ENCODE data around the gene TMPRSS3.

DNA sequence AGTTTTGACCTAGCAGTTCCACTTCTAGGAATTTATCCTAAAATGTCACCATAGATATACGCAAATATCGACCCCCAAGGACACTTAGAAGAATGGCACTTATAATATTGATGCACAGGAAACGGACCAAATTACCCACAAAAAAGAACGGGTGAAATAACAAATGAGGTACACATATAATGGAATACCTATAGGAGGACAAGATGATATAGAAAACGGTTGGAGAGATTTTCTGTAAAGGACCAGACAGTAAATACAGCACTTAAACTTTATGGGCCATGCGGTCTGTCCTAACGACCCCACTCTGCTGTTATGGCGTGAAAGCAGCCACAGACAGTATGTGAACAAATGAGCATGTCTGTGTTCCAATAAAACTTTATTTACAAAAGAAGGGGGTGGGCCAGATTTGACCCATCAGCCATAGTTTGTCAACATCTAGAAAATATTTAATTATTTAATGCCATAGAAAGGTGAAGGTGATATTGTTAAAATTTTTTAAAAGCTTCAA, 2.4 kb downstream of the TMPRSS3 start:
- TF ChIP-seq, protein P1, sequence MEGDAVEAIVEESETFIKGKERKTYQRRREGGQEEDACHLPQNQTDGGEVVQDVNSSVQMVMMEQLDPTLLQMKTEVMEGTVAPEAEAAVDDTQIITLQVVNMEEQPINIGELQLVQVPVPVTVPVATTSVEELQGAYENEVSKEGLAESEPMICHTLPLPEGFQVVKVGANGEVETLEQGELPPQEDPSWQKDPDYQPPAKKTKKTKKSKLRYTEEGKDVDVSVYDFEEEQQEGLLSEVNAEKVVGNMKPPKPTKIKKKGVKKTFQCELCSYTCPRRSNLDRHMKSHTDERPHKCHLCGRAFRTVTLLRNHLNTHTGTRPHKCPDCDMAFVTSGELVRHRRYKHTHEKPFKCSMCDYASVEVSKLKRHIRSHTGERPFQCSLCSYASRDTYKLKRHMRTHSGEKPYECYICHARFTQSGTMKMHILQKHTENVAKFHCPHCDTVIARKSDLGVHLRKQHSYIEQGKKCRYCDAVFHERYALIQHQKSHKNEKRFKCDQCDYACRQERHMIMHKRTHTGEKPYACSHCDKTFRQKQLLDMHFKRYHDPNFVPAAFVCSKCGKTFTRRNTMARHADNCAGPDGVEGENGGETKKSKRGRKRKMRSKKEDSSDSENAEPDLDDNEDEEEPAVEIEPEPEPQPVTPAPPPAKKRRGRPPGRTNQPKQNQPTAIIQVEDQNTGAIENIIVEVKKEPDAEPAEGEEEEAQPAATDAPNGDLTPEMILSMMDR (IDR thresholded peaks at IDR 0.05) = no peak
- TF ChIP-seq ZFX (IDR thresholded peaks at IDR 0.05; ENCODE audit: borderline replicate concordance) = no peak

All from 22Rv1 (cell line).